ENCODE data around the gene UBE2R2. TPM values are rescaled to one million over a fixed set of nuclear protein-coding genes. Genes with fewer than 3 reads are reported as not detected.
"Not testable (repeated sequence)": the region's sequence is repeated elsewhere in the genome, so short reads cannot be mapped to it uniquely, and the experiment has no call there.

The UBE2R2 gene
- total RNA-seq, 2 donors from 2014 or later, result 39.3 to 61.4 TPM

DNA sequence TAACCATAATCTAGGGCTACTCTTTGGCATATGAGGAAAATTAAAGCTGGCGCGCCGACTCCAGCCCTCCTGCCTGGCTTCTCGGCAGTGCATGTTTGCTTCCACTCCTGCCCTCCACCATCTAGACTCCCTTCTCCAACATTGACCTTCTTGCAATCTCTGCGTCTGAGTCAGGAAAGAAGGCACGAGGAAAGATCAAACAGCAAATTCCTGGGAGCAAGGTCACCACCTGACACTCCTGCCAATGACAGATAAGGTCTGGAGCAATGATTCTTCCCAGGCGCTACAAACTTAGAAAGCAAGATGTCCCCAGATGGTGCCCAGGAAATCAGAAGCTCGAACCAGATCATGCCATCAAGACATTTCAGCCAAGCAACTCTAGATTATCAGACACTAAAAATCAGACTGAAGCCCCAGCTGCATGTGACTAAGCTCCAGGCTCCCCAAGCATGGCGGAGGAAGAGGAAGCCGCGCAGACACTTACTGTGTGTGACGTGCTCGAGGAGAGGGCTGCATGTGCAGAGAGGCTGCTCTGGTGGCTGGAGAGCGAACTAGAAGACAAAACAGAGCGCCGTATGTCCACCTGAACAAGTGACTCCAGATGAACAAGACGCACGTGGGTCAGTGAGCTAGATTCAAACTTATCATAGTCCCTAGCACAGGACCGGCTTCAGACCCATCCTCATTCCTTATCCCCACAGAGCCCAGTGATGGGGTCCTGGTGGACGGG lies 115.3 kb downstream of the UBE2R2 start:
- H3K4me3 Mint-ChIP-seq, result no peak overlapping the region
- H3K27ac Mint-ChIP-seq, result peak overlapping the region; percentile 53
- ATAC-seq (replicated peaks), result no peak
- peaks cover 98% of the 10 kb centered on the region for H3K36me3 Mint-ChIP-seq (ENCODE audit: low read depth)
- H3K4me1 Mint-ChIP-seq, result peaks cover 4% of the 10 kb centered on the region
- H3K27me3 Mint-ChIP-seq, result no peaks in the 10 kb centered on the region
- no peaks in the 10 kb centered on the region for H3K9me3 Mint-ChIP-seq

DNA sequence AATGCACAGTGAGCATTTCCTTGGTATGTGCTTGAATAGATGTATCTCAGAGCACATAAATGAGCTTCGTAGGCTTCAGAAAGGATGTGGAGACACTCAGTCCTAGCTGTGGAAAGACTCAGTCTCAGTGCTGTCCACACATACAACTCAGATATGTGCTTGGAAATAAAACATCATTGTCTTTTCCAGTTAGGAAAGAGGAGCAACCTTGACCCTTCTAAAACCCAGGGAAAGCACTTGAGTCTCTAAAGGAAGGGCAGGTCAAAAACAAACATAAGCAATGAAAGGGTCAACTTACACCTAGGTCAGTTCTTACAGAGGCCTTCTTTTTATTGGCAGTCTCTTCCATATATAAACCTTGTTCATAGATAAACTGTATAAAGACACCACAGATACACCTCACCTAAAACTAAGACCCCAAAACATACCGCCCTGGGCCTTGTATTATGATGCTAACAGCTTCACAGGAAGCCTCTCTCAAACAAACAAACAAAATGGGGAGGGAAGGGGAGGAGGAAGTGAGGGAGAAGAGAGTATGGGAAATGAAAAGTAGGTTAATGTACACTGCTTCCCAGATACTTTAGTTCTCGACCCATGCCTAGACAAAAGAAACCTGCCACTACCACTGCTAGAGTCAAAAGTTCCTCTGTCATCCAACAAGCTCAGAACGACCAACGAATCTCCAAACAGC lies 117.4 kb downstream of the UBE2R2 start:
- Mint-ChIP-seq H3K36me3 (ENCODE audit: low read depth) (peaks cover 98% of the 10 kb centered on the region), H3K27me3 (no peaks in the 10 kb centered on the region), H3K9me3 (no peaks in the 10 kb centered on the region), H3K4me1 (peaks cover 4% of the 10 kb centered on the region), H3K4me3 (no peak overlapping the region), H3K27ac (no peak overlapping the region)
- no peak for ATAC-seq (replicated peaks)

DNA sequence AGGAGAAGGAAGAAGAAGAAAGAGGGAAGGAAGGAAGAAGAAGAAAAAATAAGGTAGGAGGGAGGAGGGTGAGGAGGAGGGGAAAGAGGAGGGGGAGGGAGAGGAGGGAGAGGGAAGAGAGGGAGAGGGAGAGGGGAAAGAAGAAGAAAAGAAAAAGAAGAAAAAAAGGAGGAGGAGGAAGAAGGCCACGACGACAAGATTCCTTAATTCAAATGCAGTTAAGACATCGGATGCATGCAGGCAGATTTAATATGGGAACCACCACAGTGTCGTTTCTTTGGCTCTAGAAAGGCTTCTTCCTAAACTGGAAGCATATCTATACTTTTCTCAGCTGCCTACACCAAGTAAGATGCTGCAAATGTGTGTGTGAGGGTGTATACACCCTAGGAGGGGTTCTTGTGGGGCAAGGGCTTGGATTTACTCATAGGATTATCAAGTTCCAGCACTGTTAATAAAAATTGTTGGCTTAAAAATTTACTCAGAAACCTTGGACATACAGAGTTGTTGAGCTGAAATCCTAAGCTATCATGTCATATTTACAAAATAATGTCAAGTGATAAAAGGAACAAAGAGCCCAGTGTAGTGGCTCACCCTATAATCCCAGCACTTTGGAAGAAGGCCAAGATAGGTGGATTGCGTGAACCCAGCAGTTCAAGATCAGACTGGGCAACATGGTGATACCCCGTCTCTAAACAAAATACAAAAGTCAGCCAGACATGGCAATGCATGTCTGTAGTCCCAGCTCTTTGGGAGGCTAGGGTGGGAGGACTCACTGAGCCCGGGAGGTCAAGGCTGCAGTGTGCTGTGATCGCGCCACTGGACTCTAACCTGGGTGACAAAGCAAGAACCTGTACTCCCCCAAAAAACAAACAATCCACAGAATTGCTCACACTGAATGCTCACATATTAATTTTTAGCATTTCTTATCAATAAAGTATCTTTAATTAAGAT lies 123.2 kb downstream of the UBE2R2 start:
- H3K27me3 Mint-ChIP-seq, result no peaks in the 10 kb centered on the region

DNA sequence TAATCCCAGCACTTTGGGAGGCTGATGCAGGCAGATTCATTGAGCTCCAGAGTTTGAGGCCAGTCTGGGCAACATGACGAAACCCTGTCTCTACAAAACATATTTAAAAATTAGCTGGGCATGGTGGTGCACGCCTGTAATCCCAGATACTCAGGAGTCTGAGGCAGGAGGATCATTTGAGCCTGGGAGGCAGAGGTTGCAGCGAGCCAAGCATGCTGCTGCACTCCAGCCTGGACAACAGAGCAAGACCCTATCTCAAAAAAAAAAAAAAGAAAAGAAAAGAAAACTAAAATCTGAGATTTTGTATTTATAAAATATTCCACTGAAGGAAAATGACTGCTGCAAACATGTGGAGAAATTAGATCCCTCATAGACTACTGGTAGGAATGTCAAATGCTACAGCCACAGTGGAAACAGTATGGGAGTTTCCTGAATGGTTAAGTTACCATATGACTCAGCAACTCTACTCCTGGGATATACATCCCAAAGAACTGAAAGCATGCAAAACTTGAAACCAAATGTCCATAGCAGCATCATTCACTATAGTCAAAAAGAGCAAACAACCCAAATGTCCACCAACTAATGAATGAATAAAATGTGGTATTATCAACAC lies 125.6 kb downstream of the UBE2R2 start:
- Mint-ChIP-seq H3K4me1 (peaks cover 4% of the 10 kb centered on the region), H3K36me3 (ENCODE audit: low read depth) (peaks cover 98% of the 10 kb centered on the region), H3K9me3 (no peaks in the 10 kb centered on the region), H3K4me3 (no peak overlapping the region), H3K27me3 (no peaks in the 10 kb centered on the region), H3K27ac (no peak overlapping the region)
- no peak for ATAC-seq (replicated peaks)

More for the DNA sequence above, 123.2 kb downstream of the UBE2R2 start:
- Mint-ChIP-seq H3K4me1 (peaks cover 4% of the 10 kb centered on the region), H3K27ac (no peak overlapping the region), H3K4me3 (no peak overlapping the region), H3K36me3 (ENCODE audit: low read depth) (peaks cover 98% of the 10 kb centered on the region), H3K9me3 (no peaks in the 10 kb centered on the region)
- ATAC-seq (replicated peaks), result no peak

DNA sequence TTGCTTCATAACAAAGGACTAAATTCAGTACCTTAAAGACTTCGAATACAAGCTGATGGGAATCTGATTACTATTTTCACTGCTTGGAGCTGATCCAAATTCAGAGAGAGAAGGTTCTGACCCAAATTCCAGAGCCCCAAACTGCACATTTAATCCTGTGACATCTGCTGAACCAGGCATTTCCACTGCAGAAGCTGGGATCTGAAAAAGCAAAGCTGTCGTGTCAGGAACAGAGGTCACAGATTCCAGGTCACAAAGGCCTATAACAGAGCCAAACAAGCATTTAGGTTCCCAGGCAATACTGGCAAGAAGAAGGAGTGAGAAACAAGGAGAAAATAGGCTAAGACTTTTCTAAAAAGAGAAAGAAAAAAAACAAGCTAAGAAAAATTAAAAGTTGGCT lies 126.4 kb downstream of the UBE2R2 start:
- peaks cover 98% of the 10 kb centered on the region for H3K36me3 Mint-ChIP-seq (ENCODE audit: low read depth)
- H3K9me3 Mint-ChIP-seq, result no peaks in the 10 kb centered on the region
- H3K27me3 Mint-ChIP-seq, result no peaks in the 10 kb centered on the region
- H3K4me3 Mint-ChIP-seq, result no peak overlapping the region
- peaks cover 4% of the 10 kb centered on the region for H3K4me1 Mint-ChIP-seq
- peak overlapping the region; percentile 65 for H3K27ac Mint-ChIP-seq
- ATAC-seq (replicated peaks), result no peak

DNA sequence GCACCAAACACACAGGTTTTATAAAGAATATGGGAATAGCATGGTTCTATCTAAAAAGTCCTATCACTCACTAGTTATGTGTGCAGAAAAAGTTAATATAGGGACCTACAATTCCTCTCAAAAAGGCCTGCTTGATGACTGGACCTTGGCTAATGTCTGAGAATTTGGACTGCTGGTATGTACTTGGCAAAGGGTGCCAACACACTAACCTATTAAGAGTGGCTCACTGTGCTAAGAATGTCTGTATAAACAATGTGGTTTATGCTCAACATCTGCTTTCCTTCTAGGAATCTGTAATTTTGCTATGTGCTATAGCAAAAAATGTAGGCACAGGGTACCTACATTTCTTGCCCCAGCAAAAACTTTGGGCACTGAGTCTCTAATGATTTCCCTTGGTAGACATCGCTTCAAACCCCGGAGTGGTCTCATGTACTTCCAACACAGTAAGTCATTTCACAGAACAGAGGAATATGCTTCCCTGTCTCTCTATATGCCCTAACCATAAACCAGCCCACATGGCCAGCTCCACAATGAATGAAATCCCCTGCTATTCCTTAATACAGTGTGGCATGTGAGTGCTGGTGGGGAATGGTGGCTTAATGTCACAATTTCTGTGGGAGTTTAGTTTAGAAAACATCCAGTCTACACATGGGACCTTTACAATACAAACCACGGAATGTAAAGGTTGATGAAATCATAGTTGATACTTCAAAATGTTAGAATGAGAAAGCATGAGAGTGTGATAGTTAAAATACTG lies 130.0 kb downstream of the UBE2R2 start:
- peaks cover 90% of the 10 kb centered on the region for H3K36me3 Mint-ChIP-seq (ENCODE audit: low read depth)
- no peaks in the 10 kb centered on the region for H3K4me1 Mint-ChIP-seq
- no peak for ATAC-seq (replicated peaks)
- no peaks in the 10 kb centered on the region for H3K27me3 Mint-ChIP-seq
- no peaks in the 10 kb centered on the region for H3K9me3 Mint-ChIP-seq
- no peak overlapping the region for H3K4me3 Mint-ChIP-seq
- H3K27ac Mint-ChIP-seq, result no peak overlapping the region

DNA sequence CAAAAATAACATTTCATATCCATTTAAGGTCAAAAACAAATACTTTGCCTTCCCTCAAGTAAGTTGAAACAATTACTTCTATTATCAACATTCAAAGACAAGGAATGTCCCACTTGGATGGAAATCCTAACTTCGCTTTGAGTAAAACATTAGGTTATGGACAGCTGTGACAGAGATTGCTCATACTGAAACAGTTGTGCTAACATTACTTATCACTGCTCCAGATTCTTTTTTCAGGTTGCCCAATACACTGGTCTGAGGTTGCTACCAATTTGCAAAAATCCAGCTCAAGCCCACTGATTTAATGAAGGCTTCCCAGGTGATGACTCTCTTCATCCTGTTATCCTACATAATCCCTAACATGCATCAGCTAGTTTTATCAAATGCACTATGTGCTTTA lies 133.4 kb downstream of the UBE2R2 start:
- H3K4me1 Mint-ChIP-seq, result no peaks in the 10 kb centered on the region
- H3K9me3 Mint-ChIP-seq, result no peaks in the 10 kb centered on the region
- H3K27ac Mint-ChIP-seq, result no peak overlapping the region
- H3K27me3 Mint-ChIP-seq, result no peaks in the 10 kb centered on the region
- ATAC-seq (replicated peaks), result no peak
- H3K36me3 Mint-ChIP-seq (ENCODE audit: low read depth), result peaks cover 89% of the 10 kb centered on the region
- no peak overlapping the region for H3K4me3 Mint-ChIP-seq

DNA sequence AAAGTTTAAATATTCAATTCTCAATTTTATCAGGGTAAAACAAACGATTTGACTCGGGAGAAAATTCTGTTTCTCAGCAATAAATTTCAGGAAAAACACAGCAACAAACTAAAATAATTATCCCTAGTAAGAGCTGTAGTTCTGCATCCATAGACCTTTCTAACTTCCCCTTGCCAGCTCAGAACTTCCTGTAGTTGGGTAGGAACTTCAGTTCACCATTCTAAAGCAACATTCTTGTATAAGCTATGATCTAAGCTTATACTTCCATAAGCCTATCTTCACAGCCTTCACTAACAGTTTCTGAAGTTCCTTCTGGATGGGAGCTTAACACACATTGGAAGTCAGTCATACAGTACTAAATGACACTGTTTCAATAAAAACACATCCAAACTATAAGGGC lies 135.1 kb downstream of the UBE2R2 start:
- ATAC-seq (replicated peaks), result no peak
- H3K4me1 Mint-ChIP-seq, result no peaks in the 10 kb centered on the region
- peaks cover 89% of the 10 kb centered on the region for H3K36me3 Mint-ChIP-seq (ENCODE audit: low read depth)
- no peaks in the 10 kb centered on the region for H3K9me3 Mint-ChIP-seq
- H3K4me3 Mint-ChIP-seq, result no peak overlapping the region
- no peak overlapping the region for H3K27ac Mint-ChIP-seq
- H3K27me3 Mint-ChIP-seq, result no peaks in the 10 kb centered on the region

DNA sequence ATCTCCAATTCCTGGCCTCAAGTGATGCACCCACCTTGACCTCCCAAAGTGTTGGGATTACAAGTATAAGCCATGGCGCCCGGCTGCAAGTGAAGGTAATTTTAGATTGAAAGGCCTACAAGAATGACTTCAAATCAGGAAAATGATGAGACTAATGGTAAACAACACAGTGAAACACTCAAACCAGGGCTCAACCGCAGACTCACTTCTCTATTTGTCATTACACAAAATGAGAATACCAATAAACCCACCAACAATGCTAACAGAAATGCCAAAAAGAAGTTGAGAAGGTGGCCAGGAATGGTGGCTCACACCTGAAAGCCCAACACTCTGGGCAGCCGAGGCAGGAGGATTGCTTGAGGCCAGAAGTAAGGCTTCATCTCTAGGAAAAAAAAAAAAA lies 139.6 kb downstream of the UBE2R2 start:
- no peak overlapping the region for H3K4me3 Mint-ChIP-seq
- no peak for ATAC-seq (replicated peaks)
- H3K4me1 Mint-ChIP-seq, result no peaks in the 10 kb centered on the region

DNA sequence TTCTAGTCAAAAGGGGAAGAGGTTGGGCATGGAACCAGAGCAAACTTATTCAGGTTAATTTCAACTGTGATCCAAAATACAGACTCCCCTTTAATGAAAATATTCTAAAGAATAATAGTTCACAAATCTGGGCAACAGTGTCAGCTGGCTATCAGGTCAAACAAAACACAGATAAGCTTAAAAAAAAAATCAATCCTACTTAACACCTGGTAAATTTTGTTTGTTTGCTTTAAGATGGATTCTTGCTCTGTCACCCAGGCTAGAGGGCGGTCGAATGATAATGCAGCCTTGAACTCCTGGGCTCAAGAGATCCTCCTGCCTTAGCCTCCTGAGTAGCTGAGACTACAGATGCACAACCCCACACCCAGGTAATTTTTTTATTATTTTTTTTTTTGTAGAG lies 142.8 kb downstream of the UBE2R2 start:
- no peak overlapping the region for H3K4me3 Mint-ChIP-seq
- H3K9me3 Mint-ChIP-seq, result no peaks in the 10 kb centered on the region
- H3K27ac Mint-ChIP-seq, result no peak overlapping the region
- ATAC-seq (replicated peaks), result no peak
- no peaks in the 10 kb centered on the region for H3K27me3 Mint-ChIP-seq
- peaks cover 89% of the 10 kb centered on the region for H3K36me3 Mint-ChIP-seq (ENCODE audit: low read depth)
- H3K4me1 Mint-ChIP-seq, result no peaks in the 10 kb centered on the region

More for the DNA sequence above, 139.6 kb downstream of the UBE2R2 start:
- Mint-ChIP-seq H3K36me3 (ENCODE audit: low read depth) (peaks cover 96% of the 10 kb centered on the region), H3K9me3 (no peaks in the 10 kb centered on the region), H3K27me3 (no peaks in the 10 kb centered on the region), H3K27ac (no peak overlapping the region)

DNA sequence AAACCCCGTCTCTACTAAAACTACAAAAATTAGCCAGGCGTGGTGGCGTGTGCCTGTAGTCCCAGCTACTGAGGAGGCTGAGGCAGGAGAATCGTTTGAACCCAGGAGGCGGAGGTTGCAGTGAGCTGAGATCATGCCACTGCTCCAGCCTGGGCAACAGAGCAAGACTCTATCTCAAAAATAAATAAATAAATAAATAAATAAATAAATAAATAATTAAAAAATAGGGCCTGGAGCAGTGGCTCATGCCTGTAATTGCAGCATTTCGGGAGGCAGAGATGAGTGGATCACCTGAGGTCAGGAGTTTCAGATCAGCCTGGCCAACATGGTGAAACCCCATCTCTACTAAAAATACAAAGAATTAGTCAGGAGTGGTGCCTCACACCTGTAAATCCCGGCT lies 145.5 kb downstream of the UBE2R2 start:
- not testable (repeated sequence) for H3K27me3 Mint-ChIP-seq; ATAC-seq (replicated peaks); H3K4me1 Mint-ChIP-seq; H3K27ac Mint-ChIP-seq; H3K4me3 Mint-ChIP-seq; H3K9me3 Mint-ChIP-seq
- peaks cover 86% of the 10 kb centered on the region for H3K36me3 Mint-ChIP-seq (ENCODE audit: low read depth)

DNA sequence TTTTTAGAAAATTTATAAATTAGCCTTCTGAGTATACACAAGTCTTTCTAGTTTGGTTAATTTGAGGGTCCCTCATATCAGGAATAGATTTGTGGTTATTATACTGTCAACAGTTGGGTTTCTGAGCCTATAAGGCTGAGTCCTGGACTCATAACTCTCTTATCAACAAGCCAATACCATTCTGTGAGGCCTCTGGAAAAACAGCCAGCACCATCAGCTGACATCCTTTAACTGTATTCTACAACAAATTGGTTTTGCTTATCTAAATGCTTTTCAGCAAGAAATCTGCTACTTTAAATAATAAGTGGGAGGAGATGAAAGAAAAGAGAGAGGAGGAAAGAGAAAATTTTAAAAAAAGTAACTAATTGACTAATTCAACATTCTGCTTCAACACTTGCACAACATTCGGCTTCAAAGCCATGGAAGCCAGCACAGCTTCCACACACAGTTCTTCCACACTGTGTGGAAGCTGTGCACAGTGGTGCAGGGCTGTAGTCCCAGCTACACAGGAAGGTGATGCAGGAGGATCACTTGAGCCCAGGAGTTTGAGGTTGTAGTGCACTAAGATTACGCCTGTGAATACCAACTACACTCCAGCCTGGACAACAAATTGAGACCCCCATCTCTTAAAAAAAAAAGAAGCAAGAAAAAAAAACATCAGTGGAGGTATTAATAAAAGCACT lies 147.3 kb downstream of the UBE2R2 start:
- Mint-ChIP-seq H3K36me3 (ENCODE audit: low read depth) (peaks cover 77% of the 10 kb centered on the region), H3K9me3 (no peaks in the 10 kb centered on the region), H3K4me1 (no peaks in the 10 kb centered on the region), H3K4me3 (no peak overlapping the region), H3K27ac (peak overlapping the region; percentile 44), H3K27me3 (no peaks in the 10 kb centered on the region)
- no peak for ATAC-seq (replicated peaks)
